GM12892 (cell line): ENCODE measurements around the gene PRPF19.

Source experiments
- POLR2A ChIP-seq: IDR thresholded peaks from 2 replicates; pipeline ENCODE4 v1.6.1; 2011; ENCODE audit warnings: low read depth, low read length, control low read depth
- POLR2AphosphoS5 ChIP-seq: IDR thresholded peaks from 2 replicates; pipeline ENCODE4 v1.6.1; 2011; ENCODE audit warnings: low read depth, low read length, control low read depth

DNA sequence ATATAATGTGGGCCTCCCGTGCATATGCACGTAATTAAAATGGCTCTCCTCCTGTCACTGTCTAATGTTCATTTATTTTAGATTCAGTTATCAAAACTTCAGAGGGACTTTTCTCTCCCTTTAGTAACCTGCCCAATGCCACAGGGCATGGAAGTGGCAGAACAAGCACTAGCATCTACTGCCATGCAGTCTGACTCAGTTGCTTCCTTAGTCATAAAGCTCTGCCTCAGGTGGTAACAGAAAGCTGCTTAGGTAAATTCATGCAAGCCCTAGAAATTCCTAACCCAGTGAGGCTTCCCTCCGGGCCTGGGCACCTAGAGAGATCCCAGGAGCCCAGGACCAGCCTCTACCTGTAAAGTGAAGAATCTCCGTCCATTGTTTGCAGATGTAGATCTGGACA, 8.9 kb downstream of the PRPF19 start:
- TF ChIP-seq POLR2A (no peak), POLR2AphosphoS5 (no peak)
